SK-N-SH treated with all-trans-retinoic acid at 6 μM for 48 hours (cell line): ENCODE data around the gene PDZD2.

Experiments used
- ATAC-seq: fragments of 200-7000 bp; cut with Tn5 transposase; 3 replicates; pipeline ENCODE4 v1.9.1; 2020; ENCODE audit warnings: mild to moderate bottlenecking, moderate library complexity
- ARNTL ChIP-seq: fragments of 450-650 bp; formaldehyde crosslinking; IDR thresholded peaks from 2 replicates; pipeline ENCODE4 v1.5.0; 2020; ENCODE audit warnings: low read depth, mild to moderate bottlenecking, moderate library complexity, borderline replicate concordance
- BACH2 ChIP-seq: fragments of 250-450 bp; sonication (Bioruptor Pico); IDR thresholded peaks from 2 replicates; pipeline ENCODE4 v1.9.0; 2021; ENCODE audit warnings: mild to moderate bottlenecking, borderline replicate concordance
- CSDC2 ChIP-seq: fragments of 250-450 bp; sonication (Bioruptor Pico); IDR thresholded peaks from 2 replicates; pipeline ENCODE4 v1.5.0; 2020; ENCODE audit warnings: mild to moderate bottlenecking, moderate library complexity
- CSRNP3 ChIP-seq: fragments of 250-450 bp; sonication (Bioruptor Pico); IDR thresholded peaks from 2 replicates; pipeline ENCODE4 v1.5.1; 2021; ENCODE audit warnings: mild to moderate bottlenecking, moderate library complexity
- ESRRG ChIP-seq: fragments of 250-450 bp; sonication (Bioruptor Pico); IDR thresholded peaks from 2 replicates; pipeline ENCODE4 v1.6.1; 2021; ENCODE audit warnings: mild to moderate bottlenecking
- GLIS3 ChIP-seq: fragments of 250-450 bp; sonication (Bioruptor Pico); IDR thresholded peaks from 2 replicates; pipeline ENCODE4 v1.5.0; 2020; ENCODE audit warnings: mild to moderate bottlenecking, moderate library complexity
- ISL1 ChIP-seq: fragments of 250-450 bp; sonication (Bioruptor Pico); IDR thresholded peaks from 2 replicates; pipeline ENCODE4 v2.1.2; 2022; ENCODE audit warnings: mild to moderate bottlenecking, moderate library complexity
- PPARA ChIP-seq: fragments of 250-450 bp; sonication (Bioruptor Pico); IDR thresholded peaks from 2 replicates; pipeline ENCODE4 v1.5.0; 2020; ENCODE audit warnings: mild to moderate bottlenecking, borderline replicate concordance
- RARB ChIP-seq: fragments of 250-450 bp; sonication (Bioruptor Pico); IDR thresholded peaks from 2 replicates; pipeline ENCODE4 v1.8.0; 2021; ENCODE audit warnings: mild to moderate bottlenecking, moderate library complexity
- SNAI2 ChIP-seq: fragments of 250-450 bp; sonication (Bioruptor Pico); IDR thresholded peaks from 2 replicates; pipeline ENCODE4 v1.5.0; 2020; ENCODE audit warnings: mild to moderate bottlenecking, moderate library complexity
- TCF4 ChIP-seq: fragments of 250-450 bp; sonication (Bioruptor Pico); IDR thresholded peaks from 2 replicates; pipeline ENCODE4 v1.8.0; 2021; ENCODE audit warnings: mild to moderate bottlenecking, moderate library complexity, borderline replicate concordance
- TOX ChIP-seq: fragments of 250-450 bp; sonication (Bioruptor Pico); IDR thresholded peaks from 2 replicates; pipeline ENCODE4 v1.8.0; 2021; ENCODE audit warnings: mild to moderate bottlenecking, moderate library complexity, borderline replicate concordance
- ZC3H10 ChIP-seq: fragments of 250-450 bp; sonication (Bioruptor Pico); IDR thresholded peaks from 2 replicates; pipeline ENCODE4 v1.5.1; 2021; ENCODE audit warnings: mild to moderate bottlenecking, moderate library complexity
- ZFP3 ChIP-seq: fragments of 250-450 bp; sonication (Bioruptor Pico); IDR thresholded peaks from 2 replicates; pipeline ENCODE4 v1.5.0; 2020; ENCODE audit warnings: mild to moderate bottlenecking, moderate library complexity
- ZFP30 ChIP-seq: fragments of 450-650 bp; formaldehyde crosslinking; IDR thresholded peaks from 2 replicates; pipeline ENCODE4 v1.5.0; 2022; ENCODE audit warnings: mild to moderate bottlenecking, moderate library complexity
- ZNF565 ChIP-seq: fragments of 450-650 bp; formaldehyde crosslinking; conservative IDR thresholded peaks from 2 replicates; pipeline ENCODE4 v1.5.0; 2020; ENCODE audit warnings: low read depth, mild to moderate bottlenecking, moderate library complexity
- ZNF70 ChIP-seq: fragments of 450-650 bp; formaldehyde crosslinking; IDR thresholded peaks from 2 replicates; pipeline ENCODE4 v1.5.0; 2020; ENCODE audit warnings: mild to moderate bottlenecking, moderate library complexity
- ZNF8 ChIP-seq: fragments of 450-650 bp; formaldehyde crosslinking; IDR thresholded peaks from 2 replicates; pipeline ENCODE4 v1.5.0; 2020; ENCODE audit warnings: mild to moderate bottlenecking, moderate library complexity
- TF ChIP-seq, protein P1 (sequence below): fragments of 250-450 bp; sonication (Bioruptor Pico); IDR thresholded peaks from 2 replicates; pipeline ENCODE4 v1.8.0; 2021; ENCODE audit warnings: low read depth, mild to moderate bottlenecking, moderate library complexity, borderline replicate concordance
- TF ChIP-seq, protein P2 (sequence below): fragments of 250-450 bp; sonication (Bioruptor Pico); IDR thresholded peaks from 2 replicates; pipeline ENCODE4 v1.8.0; 2020; ENCODE audit warnings: mild to moderate bottlenecking, moderate library complexity, borderline replicate concordance
- TF ChIP-seq, protein P3 (sequence below): fragments of 250-450 bp; sonication (Bioruptor Pico); IDR thresholded peaks from 2 replicates; pipeline ENCODE4 v1.5.1; 2020; ENCODE audit warnings: low read depth, mild to moderate bottlenecking, moderate library complexity
- TF ChIP-seq, protein P4 (sequence below): fragments of 250-450 bp; sonication (Bioruptor Pico); IDR thresholded peaks from 2 replicates; pipeline ENCODE4 v1.5.0; 2020; ENCODE audit warnings: mild to moderate bottlenecking, moderate library complexity

PDZD2 gene

DNA sequence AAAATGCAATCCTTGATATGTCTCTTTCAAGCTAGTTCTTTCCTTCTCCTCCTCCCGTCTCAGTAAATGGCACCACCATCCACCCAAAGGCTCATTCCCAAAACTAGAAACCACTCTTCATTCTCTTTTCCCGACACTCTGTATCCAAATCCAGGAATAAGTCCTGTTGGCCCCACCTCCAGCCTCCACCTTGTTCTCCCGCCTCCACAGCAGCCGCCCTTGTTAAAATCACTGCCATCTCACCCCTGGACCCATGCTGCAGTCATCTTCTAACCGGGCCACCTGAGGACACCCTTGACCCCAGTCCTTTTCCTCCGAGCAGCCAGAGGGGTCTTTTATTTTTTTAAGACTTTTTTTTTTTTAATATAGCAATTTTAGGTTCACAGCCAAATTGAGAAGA lies 9.4 kb downstream of the PDZD2 start:
- ATAC-seq, result no peak
- no peak for TF ChIP-seq GLIS3 (CRISPR knock-in tag)
- TF ChIP-seq TCF4, result no peak
- TF ChIP-seq, protein P1, sequence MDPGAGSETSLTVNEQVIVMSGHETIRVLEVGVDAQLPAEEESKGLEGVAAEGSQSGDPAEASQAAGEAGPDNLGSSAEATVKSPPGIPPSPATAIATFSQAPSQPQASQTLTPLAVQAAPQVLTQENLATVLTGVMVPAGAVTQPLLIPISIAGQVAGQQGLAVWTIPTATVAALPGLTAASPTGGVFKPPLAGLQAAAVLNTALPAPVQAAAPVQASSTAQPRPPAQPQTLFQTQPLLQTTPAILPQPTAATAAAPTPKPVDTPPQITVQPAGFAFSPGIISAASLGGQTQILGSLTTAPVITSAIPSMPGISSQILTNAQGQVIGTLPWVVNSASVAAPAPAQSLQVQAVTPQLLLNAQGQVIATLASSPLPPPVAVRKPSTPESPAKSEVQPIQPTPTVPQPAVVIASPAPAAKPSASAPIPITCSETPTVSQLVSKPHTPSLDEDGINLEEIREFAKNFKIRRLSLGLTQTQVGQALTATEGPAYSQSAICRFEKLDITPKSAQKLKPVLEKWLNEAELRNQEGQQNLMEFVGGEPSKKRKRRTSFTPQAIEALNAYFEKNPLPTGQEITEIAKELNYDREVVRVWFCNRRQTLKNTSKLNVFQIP, result no peak
- TF ChIP-seq CSDC2 (CRISPR knock-in tag), result no peak
- no peak for TF ChIP-seq BACH2 (CRISPR knock-in tag)
- no peak for TF ChIP-seq ARNTL (CRISPR knock-in tag)
- no peak for TF ChIP-seq RARB (CRISPR knock-in tag)
- TF ChIP-seq, protein P2, sequence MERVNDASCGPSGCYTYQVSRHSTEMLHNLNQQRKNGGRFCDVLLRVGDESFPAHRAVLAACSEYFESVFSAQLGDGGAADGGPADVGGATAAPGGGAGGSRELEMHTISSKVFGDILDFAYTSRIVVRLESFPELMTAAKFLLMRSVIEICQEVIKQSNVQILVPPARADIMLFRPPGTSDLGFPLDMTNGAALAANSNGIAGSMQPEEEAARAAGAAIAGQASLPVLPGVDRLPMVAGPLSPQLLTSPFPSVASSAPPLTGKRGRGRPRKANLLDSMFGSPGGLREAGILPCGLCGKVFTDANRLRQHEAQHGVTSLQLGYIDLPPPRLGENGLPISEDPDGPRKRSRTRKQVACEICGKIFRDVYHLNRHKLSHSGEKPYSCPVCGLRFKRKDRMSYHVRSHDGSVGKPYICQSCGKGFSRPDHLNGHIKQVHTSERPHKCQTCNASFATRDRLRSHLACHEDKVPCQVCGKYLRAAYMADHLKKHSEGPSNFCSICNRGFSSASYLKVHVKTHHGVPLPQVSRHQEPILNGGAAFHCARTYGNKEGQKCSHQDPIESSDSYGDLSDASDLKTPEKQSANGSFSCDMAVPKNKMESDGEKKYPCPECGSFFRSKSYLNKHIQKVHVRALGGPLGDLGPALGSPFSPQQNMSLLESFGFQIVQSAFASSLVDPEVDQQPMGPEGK, result no peak
- no peak for TF ChIP-seq ZC3H10 (CRISPR knock-in tag)
- TF ChIP-seq SNAI2, result no peak
- no peak for TF ChIP-seq ZFP30
- no peak for TF ChIP-seq PPARA (CRISPR knock-in tag)
- no peak for TF ChIP-seq ZFP3 (CRISPR knock-in tag)
- TF ChIP-seq, protein P3, sequence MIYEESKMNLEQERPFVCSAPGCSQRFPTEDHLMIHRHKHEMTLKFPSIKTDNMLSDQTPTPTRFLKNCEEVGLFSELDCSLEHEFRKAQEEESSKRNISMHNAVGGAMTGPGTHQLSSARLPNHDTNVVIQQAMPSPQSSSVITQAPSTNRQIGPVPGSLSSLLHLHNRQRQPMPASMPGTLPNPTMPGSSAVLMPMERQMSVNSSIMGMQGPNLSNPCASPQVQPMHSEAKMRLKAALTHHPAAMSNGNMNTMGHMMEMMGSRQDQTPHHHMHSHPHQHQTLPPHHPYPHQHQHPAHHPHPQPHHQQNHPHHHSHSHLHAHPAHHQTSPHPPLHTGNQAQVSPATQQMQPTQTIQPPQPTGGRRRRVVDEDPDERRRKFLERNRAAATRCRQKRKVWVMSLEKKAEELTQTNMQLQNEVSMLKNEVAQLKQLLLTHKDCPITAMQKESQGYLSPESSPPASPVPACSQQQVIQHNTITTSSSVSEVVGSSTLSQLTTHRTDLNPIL (CRISPR knock-in tag), result no peak
- no peak for TF ChIP-seq CSRNP3 (CRISPR knock-in tag)
- TF ChIP-seq TOX (CRISPR knock-in tag), result no peak
- no peak for TF ChIP-seq ESRRG (CRISPR knock-in tag)
- no peak for TF ChIP-seq ISL1
- TF ChIP-seq, protein P4, sequence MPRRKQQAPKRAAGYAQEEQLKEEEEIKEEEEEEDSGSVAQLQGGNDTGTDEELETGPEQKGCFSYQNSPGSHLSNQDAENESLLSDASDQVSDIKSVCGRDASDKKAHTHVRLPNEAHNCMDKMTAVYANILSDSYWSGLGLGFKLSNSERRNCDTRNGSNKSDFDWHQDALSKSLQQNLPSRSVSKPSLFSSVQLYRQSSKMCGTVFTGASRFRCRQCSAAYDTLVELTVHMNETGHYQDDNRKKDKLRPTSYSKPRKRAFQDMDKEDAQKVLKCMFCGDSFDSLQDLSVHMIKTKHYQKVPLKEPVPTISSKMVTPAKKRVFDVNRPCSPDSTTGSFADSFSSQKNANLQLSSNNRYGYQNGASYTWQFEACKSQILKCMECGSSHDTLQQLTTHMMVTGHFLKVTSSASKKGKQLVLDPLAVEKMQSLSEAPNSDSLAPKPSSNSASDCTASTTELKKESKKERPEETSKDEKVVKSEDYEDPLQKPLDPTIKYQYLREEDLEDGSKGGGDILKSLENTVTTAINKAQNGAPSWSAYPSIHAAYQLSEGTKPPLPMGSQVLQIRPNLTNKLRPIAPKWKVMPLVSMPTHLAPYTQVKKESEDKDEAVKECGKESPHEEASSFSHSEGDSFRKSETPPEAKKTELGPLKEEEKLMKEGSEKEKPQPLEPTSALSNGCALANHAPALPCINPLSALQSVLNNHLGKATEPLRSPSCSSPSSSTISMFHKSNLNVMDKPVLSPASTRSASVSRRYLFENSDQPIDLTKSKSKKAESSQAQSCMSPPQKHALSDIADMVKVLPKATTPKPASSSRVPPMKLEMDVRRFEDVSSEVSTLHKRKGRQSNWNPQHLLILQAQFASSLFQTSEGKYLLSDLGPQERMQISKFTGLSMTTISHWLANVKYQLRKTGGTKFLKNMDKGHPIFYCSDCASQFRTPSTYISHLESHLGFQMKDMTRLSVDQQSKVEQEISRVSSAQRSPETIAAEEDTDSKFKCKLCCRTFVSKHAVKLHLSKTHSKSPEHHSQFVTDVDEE (CRISPR knock-in tag), result no peak
- TF ChIP-seq ZNF70 (CRISPR knock-in tag), result no peak

- no peak for TF ChIP-seq ZFP30
- no peak for TF ChIP-seq ZFP3 (CRISPR knock-in tag)
- TF ChIP-seq BACH2 (CRISPR knock-in tag), result no peak
- no peak for ATAC-seq
These were observed 12.3 kb downstream of the PDZD2 start for GRCh38 chr5:31651241-31651640.

DNA sequence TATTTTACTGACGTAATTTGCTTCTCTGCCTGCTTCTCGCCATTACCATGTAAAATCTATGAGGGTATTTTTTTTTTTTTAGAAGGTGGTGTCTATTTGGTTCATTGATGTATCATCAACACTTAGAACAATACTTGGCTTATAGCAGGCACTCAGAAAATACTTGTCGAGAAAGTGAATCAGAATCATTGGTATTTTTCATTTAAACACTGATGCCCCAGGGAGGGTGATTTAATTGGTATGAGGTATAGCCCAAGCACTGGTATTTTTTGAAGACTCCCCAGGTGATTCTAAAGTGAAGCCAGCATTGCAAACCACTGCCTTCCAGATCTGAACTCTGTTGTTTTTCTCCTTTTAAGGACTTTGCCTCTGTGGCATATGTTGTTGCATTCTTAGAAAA lies 16.6 kb downstream of the PDZD2 start:
- no peak for ATAC-seq
- TF ChIP-seq ZFP30 (no peak), ISL1 (no peak), GLIS3 (CRISPR knock-in tag) (no peak), ZNF565 (CRISPR knock-in tag) (no peak), ESRRG (CRISPR knock-in tag) (no peak), CSDC2 (CRISPR knock-in tag) (no peak), CSRNP3 (CRISPR knock-in tag) (no peak), RARB (CRISPR knock-in tag) (no peak), SNAI2 (no peak), ZNF8 (no peak), TOX (CRISPR knock-in tag) (no peak)
- TF ChIP-seq, protein P4 (CRISPR knock-in tag), result no peak
- TF ChIP-seq, protein P3 (CRISPR knock-in tag), result no peak
